ENCODE measurements around the gene VASH1. TPM values are rescaled to one million over a fixed set of nuclear protein-coding genes. Genes with fewer than 3 reads are reported as not detected.

The VASH1 gene
- total RNA-seq, 1 donor from 2014 or later, result 13.1 TPM

DNA sequence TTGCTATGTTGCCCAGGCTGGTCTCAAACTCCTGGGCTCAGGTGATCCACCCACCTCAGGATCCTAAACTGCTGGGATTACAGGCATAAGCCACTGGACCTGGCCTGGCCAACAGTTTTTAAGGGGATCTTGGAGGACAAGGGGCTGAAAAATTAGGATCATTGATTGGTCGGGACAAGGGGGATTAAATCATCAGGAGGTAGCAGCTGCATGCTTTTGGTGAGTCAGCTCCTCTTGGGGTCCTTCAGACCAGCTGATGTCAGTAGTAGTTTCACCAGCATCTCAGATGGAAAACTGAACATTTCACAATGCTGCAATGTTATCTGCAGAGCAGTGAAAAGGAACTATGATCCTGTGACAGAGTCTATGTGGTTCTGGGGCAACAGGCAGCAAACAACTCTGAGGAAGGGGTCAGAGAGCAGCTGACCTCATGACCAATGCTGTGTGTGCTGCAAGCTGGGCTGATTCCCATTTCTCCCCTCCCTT lies 71.3 kb downstream of the VASH1 start:
- peak; percentile 18 for DNase-seq

Other genes with a start within 250 kb of the VASH1 start
- gene ANGEL1, start 51.4 kb downstream of the VASH1 start, total RNA-seq, result 26.9 TPM
- not detected for gene LRRC74A, start 64.9 kb downstream of the VASH1 start, total RNA-seq

All from tongue (tissue), 2 donors.